Fibroblast of pulmonary artery (primary cell): ENCODE measurements around the gene IGFL3.
"Not testable (repeated sequence)": the region's sequence is repeated elsewhere in the genome, so short reads cannot be mapped to it uniquely, and the experiment has no call there.

Experiments used
- DNase-seq: peaks from one replicate; pipeline ENCODE4 v3.0.0-alpha.2; 2010; ENCODE audit warnings: low read depth
- H3K4me3 ChIP-seq: replicated peaks from 2 replicates; pipeline ENCODE4 v1.5.1; 2011; ENCODE audit warnings: low read depth, mild to moderate bottlenecking, control low read depth, low read length, moderate library complexity
- TF ChIP-seq, protein P1 (sequence below): IDR thresholded peaks from 2 replicates; pipeline ENCODE4 v1.5.1; 2011; ENCODE audit warnings: mild to moderate bottlenecking, control low read depth, low read length, inconsistent platforms; ENCODE audit errors: missing control alignments

Gene IGFL3

DNA sequence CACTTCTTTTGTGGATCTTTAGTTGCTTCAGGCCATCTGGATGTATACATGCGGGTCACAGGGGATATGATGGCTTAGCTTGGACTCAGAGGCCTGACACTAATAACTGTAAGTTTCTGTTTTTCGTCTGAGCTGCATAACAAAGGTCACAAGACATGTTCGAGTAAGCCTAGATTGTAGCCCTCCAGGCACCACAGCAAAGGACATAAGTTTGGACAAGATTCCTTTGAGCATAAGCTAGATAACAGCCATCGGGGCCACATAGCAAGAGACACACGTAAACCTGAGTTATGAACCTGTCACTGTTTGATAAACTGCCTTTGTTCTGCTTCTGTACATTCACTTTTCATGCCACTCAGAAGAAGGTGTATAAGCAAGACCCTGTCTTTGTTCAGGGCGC, 14.6 kb downstream of the IGFL3 start:
- TF ChIP-seq, protein P1, sequence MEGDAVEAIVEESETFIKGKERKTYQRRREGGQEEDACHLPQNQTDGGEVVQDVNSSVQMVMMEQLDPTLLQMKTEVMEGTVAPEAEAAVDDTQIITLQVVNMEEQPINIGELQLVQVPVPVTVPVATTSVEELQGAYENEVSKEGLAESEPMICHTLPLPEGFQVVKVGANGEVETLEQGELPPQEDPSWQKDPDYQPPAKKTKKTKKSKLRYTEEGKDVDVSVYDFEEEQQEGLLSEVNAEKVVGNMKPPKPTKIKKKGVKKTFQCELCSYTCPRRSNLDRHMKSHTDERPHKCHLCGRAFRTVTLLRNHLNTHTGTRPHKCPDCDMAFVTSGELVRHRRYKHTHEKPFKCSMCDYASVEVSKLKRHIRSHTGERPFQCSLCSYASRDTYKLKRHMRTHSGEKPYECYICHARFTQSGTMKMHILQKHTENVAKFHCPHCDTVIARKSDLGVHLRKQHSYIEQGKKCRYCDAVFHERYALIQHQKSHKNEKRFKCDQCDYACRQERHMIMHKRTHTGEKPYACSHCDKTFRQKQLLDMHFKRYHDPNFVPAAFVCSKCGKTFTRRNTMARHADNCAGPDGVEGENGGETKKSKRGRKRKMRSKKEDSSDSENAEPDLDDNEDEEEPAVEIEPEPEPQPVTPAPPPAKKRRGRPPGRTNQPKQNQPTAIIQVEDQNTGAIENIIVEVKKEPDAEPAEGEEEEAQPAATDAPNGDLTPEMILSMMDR, result no peak
- no peak overlapping the region for H3K4me3 ChIP-seq
- no peak for DNase-seq

DNA sequence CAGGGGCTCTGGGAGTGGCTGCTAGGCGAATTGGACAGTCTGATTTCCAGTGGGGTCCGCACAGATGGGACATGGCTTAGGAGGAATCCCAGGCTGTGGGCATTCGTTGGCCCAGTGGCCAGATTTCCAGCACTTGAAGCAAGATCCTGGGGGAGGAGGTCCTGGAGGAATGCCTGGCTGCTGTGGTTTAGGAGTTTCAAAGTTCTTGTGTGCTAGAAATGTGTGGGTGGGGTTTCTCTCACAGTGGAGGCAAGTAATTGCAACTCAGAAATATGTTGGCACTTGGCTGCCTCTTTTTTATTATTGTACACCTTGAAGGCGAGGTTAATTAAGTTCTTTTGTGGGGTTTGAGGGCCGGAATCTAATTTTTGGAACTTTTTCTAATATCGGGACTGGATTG, 17.1 kb downstream of the IGFL3 start:
- TF ChIP-seq, protein P1, result no peak
- H3K4me3 ChIP-seq, result no peak overlapping the region
- DNase-seq, result peak; percentile 44

DNA sequence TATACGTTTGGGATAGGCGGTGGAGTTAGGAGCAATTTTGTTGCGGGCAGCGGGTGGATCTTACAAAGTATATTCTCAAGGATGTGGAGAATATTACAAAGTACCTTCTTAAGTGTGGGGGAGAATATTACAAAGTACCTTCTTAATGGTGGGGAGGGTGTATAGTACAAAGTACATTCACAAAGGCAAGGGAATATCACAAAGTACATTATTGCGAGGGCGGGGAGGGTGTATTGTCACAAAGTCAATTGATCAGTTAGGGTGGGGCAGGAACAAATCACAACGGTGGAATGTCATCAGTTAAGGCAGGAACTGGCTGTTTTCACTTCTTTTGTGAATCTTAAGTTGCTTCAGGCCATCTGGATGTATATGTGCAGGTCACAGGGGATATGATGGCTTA, 22.2 kb downstream of the IGFL3 start:
- H3K4me3 ChIP-seq, DNase-seq: not testable (repeated sequence)

DNA sequence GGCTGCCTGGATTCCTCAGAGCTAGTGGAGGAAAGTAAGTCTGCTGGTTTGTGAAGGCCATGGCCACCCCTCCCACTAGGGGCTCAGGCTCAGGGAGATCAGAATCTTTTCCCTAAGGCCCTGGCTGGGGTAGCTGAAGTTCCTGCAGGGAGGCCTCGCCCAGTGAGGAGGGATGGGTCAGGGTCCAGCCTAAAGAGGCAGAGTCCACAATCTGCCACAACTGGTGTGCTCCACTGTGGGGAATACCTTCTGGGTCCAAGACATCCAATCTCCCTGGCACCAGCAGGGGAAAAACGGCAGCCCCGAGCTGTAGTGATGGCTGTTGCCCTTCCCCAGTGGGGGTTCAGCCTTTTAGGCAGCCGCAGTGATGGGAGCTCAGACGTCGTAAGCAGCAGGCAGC, 23.2 kb downstream of the IGFL3 start:
- DNase-seq, result no peak
- TF ChIP-seq, protein P1, result no peak

DNA sequence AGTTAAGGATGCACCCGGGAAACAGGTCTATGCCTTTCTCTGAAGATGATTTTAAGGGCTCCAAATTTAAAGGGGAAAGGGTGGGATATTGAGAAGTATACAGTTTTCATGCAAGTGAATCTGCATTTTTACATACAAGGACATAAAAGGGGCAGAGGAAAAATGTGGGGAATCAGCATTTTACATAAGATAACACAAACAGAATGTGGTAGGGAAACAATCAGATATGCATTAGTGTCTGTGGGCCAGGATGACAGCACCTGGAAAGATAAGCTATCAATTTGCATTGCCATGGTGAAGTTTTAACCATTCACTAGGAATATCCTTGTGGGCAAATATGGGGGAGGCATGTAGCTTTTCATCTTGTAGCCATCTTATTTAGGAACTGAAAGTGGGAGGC, 24.1 kb downstream of the IGFL3 start:
- TF ChIP-seq, protein P1, result no peak
- no peak overlapping the region for H3K4me3 ChIP-seq
- DNase-seq, result no peak

More for the DNA sequence above, 23.2 kb downstream of the IGFL3 start:
- no peak overlapping the region for H3K4me3 ChIP-seq

DNA sequence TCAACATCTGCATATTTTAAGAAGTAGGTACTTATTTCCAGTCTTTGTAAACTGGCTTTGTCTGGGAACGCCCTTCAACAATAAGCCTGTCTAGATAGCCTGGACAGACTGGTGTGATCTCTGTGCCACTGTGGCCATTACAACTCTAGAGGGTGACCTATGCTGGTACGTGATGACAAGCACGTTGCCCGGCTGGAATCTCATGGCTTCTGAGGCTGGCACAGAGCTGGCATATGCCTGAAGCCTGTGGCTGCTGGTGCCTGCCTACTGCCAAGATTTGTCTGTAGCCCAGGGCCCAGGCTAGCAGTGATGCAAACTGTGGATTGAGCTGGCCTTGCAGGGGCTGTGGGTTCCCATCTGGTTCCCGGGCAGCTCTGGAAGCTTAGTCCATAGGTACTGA, 34.0 kb downstream of the IGFL3 start:
- no peak overlapping the region for H3K4me3 ChIP-seq
- TF ChIP-seq, protein P1, result no peak
- no peak for DNase-seq

DNA sequence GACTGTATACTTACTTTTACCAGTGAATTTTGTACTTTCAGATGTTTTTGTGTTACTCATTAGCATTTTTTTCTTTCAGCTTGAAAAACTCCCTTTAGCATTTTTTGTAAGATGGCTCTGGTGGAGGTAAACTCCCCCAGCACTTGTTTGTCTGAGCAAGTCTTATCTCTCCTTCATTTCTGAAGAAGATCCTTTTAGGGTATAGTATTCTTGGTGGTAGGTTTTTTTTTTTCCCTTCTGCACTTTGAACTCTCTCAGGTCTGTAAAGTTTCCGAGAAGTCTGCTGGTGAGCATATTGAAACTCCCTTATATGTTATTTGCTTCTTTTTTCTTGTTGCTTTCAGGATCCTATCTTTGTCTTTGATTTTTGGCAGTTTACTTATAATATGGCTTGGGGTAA, 35.1 kb downstream of the IGFL3 start:
- H3K4me3 ChIP-seq, result no peak overlapping the region
- DNase-seq, result no peak
- TF ChIP-seq, protein P1, result no peak

DNA sequence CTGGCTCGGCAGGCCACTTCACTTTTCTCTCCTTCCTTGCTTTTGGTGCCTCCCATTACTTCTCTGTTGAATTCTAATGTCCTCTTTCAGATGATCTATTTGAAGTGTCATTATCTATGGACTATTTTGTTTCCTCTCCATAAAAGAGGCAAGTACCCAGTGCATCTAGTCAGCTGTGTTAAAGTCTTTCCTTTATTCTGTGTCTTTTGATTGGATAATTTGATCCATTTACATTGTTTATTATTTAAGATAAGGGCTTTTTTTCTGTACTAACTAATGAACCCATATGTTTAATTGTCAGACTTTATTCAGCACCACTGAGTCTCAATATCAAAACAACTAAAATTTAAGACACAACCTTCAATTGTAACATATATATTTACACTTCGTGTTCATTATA, 36.4 kb downstream of the IGFL3 start:
- no peak overlapping the region for H3K4me3 ChIP-seq
- TF ChIP-seq, protein P1, result no peak
- DNase-seq, result no peak
